Measurements from ENCODE around the gene SLC7A6.

The SLC7A6 gene

GRCh38 chr16:68264128-68265077, at the start of gene SLC7A6:
TSS of gene SLC7A6 (plus strand) at chr16:68264526. CDS start at chr16:68274727, 10,201 bp downstream.
- H3K4me3 ChIP-seq (ENCODE audit: low read depth, low read length), result peak within 1 kb of the TSS; percentile 85

GRCh38 chr16:68214726-68215125, 49.6 kb upstream of the SLC7A6 start:
- H3K4me3 ChIP-seq (ENCODE audit: low read depth, low read length), result no peak overlapping the region

GRCh38 chr16:68215302-68215701, 49.0 kb upstream of the SLC7A6 start:
- no peak overlapping the region for H3K4me3 ChIP-seq (ENCODE audit: low read depth, low read length)

- H3K4me3 ChIP-seq (ENCODE audit: low read depth, low read length), result no peak overlapping the region
Observed at GRCh38 chr16:68216240-68216639, 48.1 kb upstream of the SLC7A6 start.

- H3K4me3 ChIP-seq (ENCODE audit: low read depth, low read length), result no peak overlapping the region
Observed at GRCh38 chr16:68217506-68217905, 46.8 kb upstream of the SLC7A6 start.

- H3K4me3 ChIP-seq (ENCODE audit: low read depth, low read length), result no peak overlapping the region
Observed at GRCh38 chr16:68219725-68220351, 44.5 kb upstream of the SLC7A6 start.

- H3K4me3 ChIP-seq (ENCODE audit: low read depth, low read length), result no peak overlapping the region
Observed at GRCh38 chr16:68223072-68223471, 41.3 kb upstream of the SLC7A6 start.

GRCh38 chr16:68226116-68226515, 38.2 kb upstream of the SLC7A6 start:
- no peak overlapping the region for H3K4me3 ChIP-seq (ENCODE audit: low read depth, low read length)

GRCh38 chr16:68227183-68227793, 37.0 kb upstream of the SLC7A6 start:
- no peak overlapping the region for H3K4me3 ChIP-seq (ENCODE audit: low read depth, low read length)

GRCh38 chr16:68227850-68228553, 36.3 kb upstream of the SLC7A6 start:
- no peak overlapping the region for H3K4me3 ChIP-seq (ENCODE audit: low read depth, low read length)

GRCh38 chr16:68228652-68229051, 35.7 kb upstream of the SLC7A6 start:
- H3K4me3 ChIP-seq (ENCODE audit: low read depth, low read length), result no peak overlapping the region

GRCh38 chr16:68229431-68230175, 34.7 kb upstream of the SLC7A6 start:
- H3K4me3 ChIP-seq (ENCODE audit: low read depth, low read length), result no peak overlapping the region

GRCh38 chr16:68230176-68230571, 34.2 kb upstream of the SLC7A6 start:
- no peak overlapping the region for H3K4me3 ChIP-seq (ENCODE audit: low read depth, low read length)

GRCh38 chr16:68230956-68231355, 33.4 kb upstream of the SLC7A6 start:
- no peak overlapping the region for H3K4me3 ChIP-seq (ENCODE audit: low read depth, low read length)

- no peak overlapping the region for H3K4me3 ChIP-seq (ENCODE audit: low read depth, low read length)
Observed at GRCh38 chr16:68231384-68232136, 32.8 kb upstream of the SLC7A6 start.

- H3K4me3 ChIP-seq (ENCODE audit: low read depth, low read length), result no peak overlapping the region
Observed at GRCh38 chr16:68232335-68232734, 32.0 kb upstream of the SLC7A6 start.

GRCh38 chr16:68233085-68233834, 31.1 kb upstream of the SLC7A6 start:
- no peak overlapping the region for H3K4me3 ChIP-seq (ENCODE audit: low read depth, low read length)

- no peak overlapping the region for H3K4me3 ChIP-seq (ENCODE audit: low read depth, low read length)
Observed at GRCh38 chr16:68233835-68234187, 30.5 kb upstream of the SLC7A6 start.

Measured in iPS-11a (cell line).